KMS-11 (cell line): Measurements from ENCODE around the gene FHIT.

ENCODE experiments used
- H2AFZ ChIP-seq: fragments of 200-600 bp; sonication (generic); 2 replicates; pipeline ENCODE4 v1.6.1; 2016; ENCODE audit warnings: antibody characterized with exemption, mixed run types, low read depth
- H3K27ac ChIP-seq: fragments of 200-600 bp; sonication (generic); 2 replicates; pipeline ENCODE4 v1.6.1; 2016; ENCODE audit warnings: mild to moderate bottlenecking, mixed run types
- H3K27me3 ChIP-seq: fragments of 200-600 bp; sonication (generic); 2 replicates; pipeline ENCODE4 v1.6.1; 2017; ENCODE audit warnings: mild to moderate bottlenecking, low read depth, mixed run types, moderate library complexity; ENCODE audit not compliant: insufficient read depth
- H3K36me3 ChIP-seq: fragments of 200-600 bp; sonication (generic); 2 replicates; pipeline ENCODE4 v1.6.1; 2017; ENCODE audit warnings: mild to moderate bottlenecking, mixed run types; ENCODE audit not compliant: insufficient read depth
- H3K4me1 ChIP-seq: fragments of 200-600 bp; sonication (generic); 2 replicates; pipeline ENCODE4 v1.6.1; 2016; ENCODE audit warnings: mild to moderate bottlenecking, low read depth, mixed run types; ENCODE audit not compliant: poor library complexity, severe bottlenecking
- H3K4me2 ChIP-seq: fragments of 200-600 bp; sonication (generic); 2 replicates; pipeline ENCODE4 v1.7.0; 2016; ENCODE audit warnings: mild to moderate bottlenecking, mixed run types
- H3K4me3 ChIP-seq: fragments of 200-600 bp; sonication (generic); IDR thresholded peaks from 2 replicates; pipeline ENCODE4 v1.6.1; 2017; ENCODE audit warnings: low read depth, low read length, mixed read lengths; ENCODE audit not compliant: insufficient read depth
- H3K79me2 ChIP-seq: fragments of 200-600 bp; sonication (generic); 2 replicates; pipeline ENCODE4 v1.6.1; 2016; ENCODE audit warnings: low read depth, mixed run types; ENCODE audit not compliant: insufficient read depth
- H3K9ac ChIP-seq: fragments of 200-600 bp; sonication (generic); 2 replicates; pipeline ENCODE4 v1.6.1; 2016; ENCODE audit warnings: mild to moderate bottlenecking, mixed run types
- H4K20me1 ChIP-seq: fragments of 200-600 bp; sonication (generic); 2 replicates; pipeline ENCODE4 v1.6.1; 2016; ENCODE audit warnings: mild to moderate bottlenecking, mixed run types; ENCODE audit not compliant: insufficient read depth
- CTCF ChIP-seq: fragments of 200-600 bp; sonication (generic); conservative IDR thresholded peaks from 2 replicates; pipeline ENCODE4 v1.6.1; 2017; ENCODE audit warnings: low read depth, mild to moderate bottlenecking, antibody characterized with exemption, low read length, moderate library complexity, mixed read lengths

FHIT gene

GRCh38 chr3:60469481-60469880 is 781.8 kb downstream of the FHIT start:
- no peak for TF ChIP-seq CTCF
- Histone ChIP-seq H3K4me1 (no peaks in the 10 kb centered on the region), H3K79me2 (no peaks in the 10 kb centered on the region), H2AFZ (no peak overlapping the region), H3K27ac (no peak overlapping the region), H3K4me2 (no peak overlapping the region), H3K4me3 (no peak overlapping the region), H3K9ac (no peak overlapping the region), H3K36me3 (no peaks in the 10 kb centered on the region), H4K20me1 (no peaks in the 10 kb centered on the region), H3K27me3 (no peaks in the 10 kb centered on the region)

- H3K27ac ChIP-seq, result no peak overlapping the region
- H3K4me3 ChIP-seq, result no peak overlapping the region
- no peak for TF ChIP-seq CTCF
- H3K4me1 ChIP-seq, result no peaks in the 10 kb centered on the region
- H3K27me3 ChIP-seq, result no peaks in the 10 kb centered on the region
- H3K4me2 ChIP-seq, result no peak overlapping the region
- H2AFZ ChIP-seq, result no peak overlapping the region
- H3K79me2 ChIP-seq, result no peaks in the 10 kb centered on the region
- no peaks in the 10 kb centered on the region for H4K20me1 ChIP-seq
- no peaks in the 10 kb centered on the region for H3K36me3 ChIP-seq
- H3K9ac ChIP-seq, result no peak overlapping the region
These were observed 787.6 kb downstream of the FHIT start for GRCh38 chr3:60463685-60464084.

- Histone ChIP-seq H3K27ac (no peak overlapping the region), H3K9ac (no peak overlapping the region), H3K79me2 (no peaks in the 10 kb centered on the region), H3K4me3 (no peak overlapping the region), H2AFZ (no peak overlapping the region), H3K4me2 (no peak overlapping the region), H4K20me1 (no peaks in the 10 kb centered on the region), H3K36me3 (no peaks in the 10 kb centered on the region), H3K27me3 (no peaks in the 10 kb centered on the region), H3K4me1 (no peaks in the 10 kb centered on the region)
- TF ChIP-seq CTCF, result no peak
These were observed 790.0 kb downstream of the FHIT start for GRCh38 chr3:60461267-60461666.

- Histone ChIP-seq H3K79me2 (no peaks in the 10 kb centered on the region), H4K20me1 (no peaks in the 10 kb centered on the region), H2AFZ (no peak overlapping the region), H3K9ac (no peak overlapping the region), H3K27me3 (no peaks in the 10 kb centered on the region), H3K27ac (no peak overlapping the region), H3K4me2 (no peak overlapping the region), H3K36me3 (no peaks in the 10 kb centered on the region), H3K4me3 (no peak overlapping the region), H3K4me1 (no peaks in the 10 kb centered on the region)
- no peak for TF ChIP-seq CTCF
These were observed 795.1 kb downstream of the FHIT start for GRCh38 chr3:60456180-60456579.

GRCh38 chr3:60453326-60453725 is 797.9 kb downstream of the FHIT start:
- Histone ChIP-seq H3K27ac (no peak overlapping the region), H3K9ac (no peak overlapping the region), H3K27me3 (no peaks in the 10 kb centered on the region), H4K20me1 (no peaks in the 10 kb centered on the region), H3K4me2 (no peak overlapping the region), H2AFZ (no peak overlapping the region), H3K4me1 (no peaks in the 10 kb centered on the region), H3K4me3 (no peak overlapping the region), H3K36me3 (no peaks in the 10 kb centered on the region), H3K79me2 (no peaks in the 10 kb centered on the region)
- TF ChIP-seq CTCF, result no peak
